T-helper 17 cell (primary cell): Measurements from ENCODE around the gene UBR1. TPM values are rescaled to one million over a fixed set of nuclear protein-coding genes. Genes with fewer than 3 reads are reported as not detected.
"Not testable (repeated sequence)": the region's sequence is repeated elsewhere in the genome, so short reads cannot be mapped to it uniquely, and the experiment has no call there.

Experiments
- ATAC-seq: fragments of 150-1000 bp; cut with Tn5 transposase; 2 replicates; pipeline ENCODE4 v1.10.0; 2021; ENCODE audit warnings: mild to moderate bottlenecking, moderate library complexity
- DNase-seq, 3 donors: peaks; one replicate each; pipeline versions ENCODE4 v3.0.0 to v3.0.0-alpha.2; 2020 to 2021
- H3K9me3 ChIP-seq: one replicate; pipeline ENCODE4 v1.7.0; 2013; ENCODE audit warnings: low read length, mild to moderate bottlenecking; ENCODE audit not compliant: control insufficient read depth, poor library complexity, severe bottlenecking
- H3K27ac Mint-ChIP-seq: one replicate; pipeline ENCODE4 v1.8.0; 2022; ENCODE audit warnings: mild to moderate bottlenecking, moderate library complexity, mixed read lengths
- H3K27me3 Mint-ChIP-seq: one replicate; pipeline ENCODE4 v1.8.0; 2022; ENCODE audit warnings: mixed read lengths
- H3K36me3 Mint-ChIP-seq: one replicate; pipeline ENCODE4 v1.8.0; 2022; ENCODE audit warnings: low read depth, mixed read lengths
- H3K4me1 Mint-ChIP-seq: one replicate; pipeline ENCODE4 v1.8.0; 2022; ENCODE audit warnings: mild to moderate bottlenecking, mixed read lengths
- H3K4me3 Mint-ChIP-seq: one replicate; pipeline ENCODE4 v1.8.0; 2022; ENCODE audit warnings: mild to moderate bottlenecking, moderate library complexity, mixed read lengths
- total RNA-seq, 4 donors: library from RNA in 2 of 4; stranded (reverse) in 2 of 4; gene quantifications; one replicate each; pipeline ENCODE4 v1.2.3 and lab custom pipeline; 2022 to 2026

UBR1 gene
- total RNA-seq, 2 donors from 2014 or later, result 42.4 to 56.7 TPM

GRCh38 chr15:42973114-42973513, 132.7 kb downstream of the UBR1 start:
- no peak for ATAC-seq
- no peak for DNase-seq
- H3K9me3 ChIP-seq, result no peaks in the 10 kb centered on the region
- Mint-ChIP-seq H3K36me3 (peaks cover 13% of the 10 kb centered on the region), H3K4me3 (no peak overlapping the region), H3K27me3 (no peaks in the 10 kb centered on the region), H3K4me1 (peaks cover 3% of the 10 kb centered on the region), H3K27ac (no peak overlapping the region)

- ATAC-seq, result no peak
Observed at GRCh38 chr15:42971830-42972229, 134.0 kb downstream of the UBR1 start.

GRCh38 chr15:42964476-42964875, 141.4 kb downstream of the UBR1 start:
- no peaks in the 10 kb centered on the region for H3K9me3 ChIP-seq
- DNase-seq (no peak), ATAC-seq (no peak)
- Mint-ChIP-seq H3K27ac (no peak overlapping the region), H3K4me3 (no peak overlapping the region), H3K4me1 (peaks cover 7% of the 10 kb centered on the region), H3K27me3 (no peaks in the 10 kb centered on the region), H3K36me3 (peaks cover 20% of the 10 kb centered on the region)

More at GRCh38 chr15:42971830-42972229, 134.0 kb downstream of the UBR1 start:
- H3K9me3 ChIP-seq, result no peaks in the 10 kb centered on the region
- DNase-seq, result no peak
- Mint-ChIP-seq H3K27ac (no peak overlapping the region), H3K4me3 (no peak overlapping the region), H3K4me1 (peaks cover 2% of the 10 kb centered on the region), H3K36me3 (peaks cover 12% of the 10 kb centered on the region), H3K27me3 (no peaks in the 10 kb centered on the region)

GRCh38 chr15:42955518-42955917, 150.3 kb downstream of the UBR1 start:
- H3K27ac Mint-ChIP-seq, result no peak overlapping the region
- H3K9me3 ChIP-seq, result no peaks in the 10 kb centered on the region
- no peak overlapping the region for H3K4me3 Mint-ChIP-seq
- no peaks in the 10 kb centered on the region for H3K4me1 Mint-ChIP-seq
- H3K36me3 Mint-ChIP-seq, result peaks cover 21% of the 10 kb centered on the region
- no peak for DNase-seq
- no peaks in the 10 kb centered on the region for H3K27me3 Mint-ChIP-seq
- ATAC-seq, result no peak

- Mint-ChIP-seq H3K4me3 (no peak overlapping the region), H3K36me3 (peaks cover 23% of the 10 kb centered on the region), H3K27ac (no peak overlapping the region), H3K4me1 (no peaks in the 10 kb centered on the region), H3K27me3 (no peaks in the 10 kb centered on the region)
- H3K9me3 ChIP-seq, result no peaks in the 10 kb centered on the region
- DNase-seq, result no peak
- no peak for ATAC-seq
Observed at GRCh38 chr15:42954291-42954690, 151.5 kb downstream of the UBR1 start.

- not testable (repeated sequence) for H3K4me3 Mint-ChIP-seq
Observed at GRCh38 chr15:42948898-42949297, 156.9 kb downstream of the UBR1 start.

GRCh38 chr15:42940527-42940926, 165.3 kb downstream of the UBR1 start:
- no peaks in the 10 kb centered on the region for H3K27me3 Mint-ChIP-seq
- no peak overlapping the region for H3K27ac Mint-ChIP-seq
- peaks cover 2% of the 10 kb centered on the region for H3K36me3 Mint-ChIP-seq
- no peaks in the 10 kb centered on the region for H3K4me1 Mint-ChIP-seq
- DNase-seq (no peak), ATAC-seq (no peak)
- no peaks in the 10 kb centered on the region for H3K9me3 ChIP-seq
- H3K4me3 Mint-ChIP-seq, result no peak overlapping the region

More at GRCh38 chr15:42948898-42949297, 156.9 kb downstream of the UBR1 start:
- H3K27me3 Mint-ChIP-seq, H3K9me3 ChIP-seq, H3K4me1 Mint-ChIP-seq, ATAC-seq, DNase-seq, H3K27ac Mint-ChIP-seq: not testable (repeated sequence)
- peaks cover 19% of the 10 kb centered on the region for H3K36me3 Mint-ChIP-seq

- H3K9me3 ChIP-seq, result no peaks in the 10 kb centered on the region
- Mint-ChIP-seq H3K36me3 (no peaks in the 10 kb centered on the region), H3K4me3 (no peak overlapping the region), H3K4me1 (no peaks in the 10 kb centered on the region), H3K27ac (no peak overlapping the region), H3K27me3 (no peaks in the 10 kb centered on the region)
- no peak for DNase-seq
- ATAC-seq, result no peak
Observed at GRCh38 chr15:42939841-42940240, 166.0 kb downstream of the UBR1 start.

GRCh38 chr15:42937143-42937542, 168.7 kb downstream of the UBR1 start:
- no peak overlapping the region for H3K4me3 Mint-ChIP-seq
- no peaks in the 10 kb centered on the region for H3K9me3 ChIP-seq
- DNase-seq (no peak), ATAC-seq (no peak)
- H3K27me3 Mint-ChIP-seq, result no peaks in the 10 kb centered on the region
- no peak overlapping the region for H3K27ac Mint-ChIP-seq
- H3K36me3 Mint-ChIP-seq, result no peaks in the 10 kb centered on the region
- H3K4me1 Mint-ChIP-seq, result no peaks in the 10 kb centered on the region

- Mint-ChIP-seq H3K36me3 (no peaks in the 10 kb centered on the region), H3K27ac (no peak overlapping the region), H3K4me3 (no peak overlapping the region), H3K27me3 (no peaks in the 10 kb centered on the region), H3K4me1 (no peaks in the 10 kb centered on the region)
- no peaks in the 10 kb centered on the region for H3K9me3 ChIP-seq
- DNase-seq (no peak), ATAC-seq (no peak)
Observed at GRCh38 chr15:42933886-42934667, 171.8 kb downstream of the UBR1 start.

GRCh38 chr15:42932833-42933515, 172.9 kb downstream of the UBR1 start:
- H3K36me3 Mint-ChIP-seq, result no peaks in the 10 kb centered on the region
- H3K4me1 Mint-ChIP-seq, result no peaks in the 10 kb centered on the region
- ATAC-seq, result no peak
- H3K9me3 ChIP-seq, result no peaks in the 10 kb centered on the region
- no peaks in the 10 kb centered on the region for H3K27me3 Mint-ChIP-seq
- no peak overlapping the region for H3K27ac Mint-ChIP-seq
- DNase-seq, result no peak
- no peak overlapping the region for H3K4me3 Mint-ChIP-seq

GRCh38 chr15:42931702-42932486, 173.9 kb downstream of the UBR1 start:
- Mint-ChIP-seq H3K27ac (no peak overlapping the region), H3K4me3 (no peak overlapping the region), H3K27me3 (no peaks in the 10 kb centered on the region), H3K4me1 (no peaks in the 10 kb centered on the region), H3K36me3 (no peaks in the 10 kb centered on the region)
- no peaks in the 10 kb centered on the region for H3K9me3 ChIP-seq
- no peak for ATAC-seq
- no peak for DNase-seq

- no peaks in the 10 kb centered on the region for H3K9me3 ChIP-seq
- DNase-seq (no peak), ATAC-seq (no peak)
- H3K27ac Mint-ChIP-seq, result no peak overlapping the region
- no peaks in the 10 kb centered on the region for H3K27me3 Mint-ChIP-seq
- H3K4me1 Mint-ChIP-seq, result no peaks in the 10 kb centered on the region
- H3K4me3 Mint-ChIP-seq, result no peak overlapping the region
- no peaks in the 10 kb centered on the region for H3K36me3 Mint-ChIP-seq
Observed at GRCh38 chr15:42929306-42929848, 176.5 kb downstream of the UBR1 start.
